ENCODE measurements around the gene PIK3CD. TPM values are rescaled to one million over a fixed set of nuclear protein-coding genes. Genes with fewer than 3 reads are reported as not detected.
"Not testable (repeated sequence)": the region's sequence is repeated elsewhere in the genome, so short reads cannot be mapped to it uniquely, and the experiment has no call there.

The PIK3CD gene
- total RNA-seq, 1 donor from 2014 or later: 7.7 TPM

DNA sequence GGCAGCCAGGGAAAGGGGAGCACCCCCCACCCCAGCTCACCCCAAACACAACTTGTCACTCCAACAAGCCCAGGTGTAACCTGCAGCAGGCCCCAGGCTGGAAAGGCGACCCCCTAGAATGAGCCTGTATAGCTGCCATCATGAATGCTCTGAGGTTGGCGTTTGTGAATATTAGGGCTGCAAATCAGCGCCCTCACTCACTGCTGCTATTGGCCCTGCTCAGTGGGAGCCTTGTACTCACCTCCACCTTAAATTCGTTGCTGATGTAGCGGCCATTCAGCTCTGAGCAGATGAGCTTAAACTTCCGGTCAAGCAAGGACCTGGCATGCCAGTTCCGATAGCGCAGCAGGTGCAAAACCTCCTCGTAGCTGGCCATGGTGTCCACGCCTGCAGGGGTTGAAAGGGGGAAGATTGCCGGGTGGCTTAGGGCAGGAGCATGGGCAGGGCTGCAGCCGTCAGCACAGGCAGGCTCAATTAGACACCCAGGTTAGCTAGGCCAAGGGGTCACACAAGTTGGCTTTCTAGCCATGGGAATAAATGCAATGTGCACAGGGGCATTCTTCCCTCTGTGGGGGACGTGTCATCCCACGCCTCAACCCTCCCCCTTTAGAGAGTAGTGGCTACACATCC, 81.7 kb downstream of the PIK3CD start:
- DNase-seq (ENCODE audit: low spot score): no peak

DNA sequence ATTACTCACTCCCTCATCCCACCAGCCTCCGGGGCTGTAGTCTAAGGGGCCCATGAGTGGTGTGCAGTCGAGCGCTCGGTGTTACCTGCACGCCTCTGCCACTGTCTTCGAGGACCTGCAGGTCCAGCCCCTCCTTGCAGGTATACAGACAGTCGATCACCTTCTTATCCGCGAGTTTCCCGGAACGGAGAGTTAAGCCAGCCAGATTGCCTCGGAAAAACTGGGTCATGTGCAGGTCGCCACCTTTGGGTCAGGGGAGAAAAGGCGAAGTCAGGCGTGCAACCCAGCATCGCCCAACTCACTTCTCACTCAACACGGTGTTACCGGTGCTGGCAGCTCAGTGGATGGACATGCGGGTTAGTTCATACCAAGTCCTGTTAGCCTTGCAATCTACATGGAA, 84.3 kb downstream of the PIK3CD start:
- DNase-seq (ENCODE audit: low spot score): no peak

DNA sequence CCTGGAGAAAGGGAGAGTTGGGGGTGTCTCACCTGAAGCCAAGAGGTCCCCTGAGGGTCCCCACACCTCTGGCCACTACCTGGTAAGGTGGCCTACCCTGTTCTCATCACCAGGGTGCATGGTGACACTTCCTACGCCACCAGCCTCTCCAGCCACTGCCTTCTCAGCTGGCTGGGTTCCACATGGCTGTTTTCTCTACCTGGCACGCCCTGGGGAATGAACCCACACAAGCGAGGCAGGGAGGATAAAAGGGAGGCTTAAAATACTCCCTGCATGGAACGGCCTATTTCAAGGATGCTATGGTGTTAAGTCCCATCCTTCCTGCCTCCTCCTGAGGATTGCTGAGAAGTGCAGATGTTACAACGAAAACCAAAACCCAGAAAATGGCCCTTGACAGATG, 84.7 kb downstream of the PIK3CD start:
- DNase-seq (ENCODE audit: low spot score): no peak

DNA sequence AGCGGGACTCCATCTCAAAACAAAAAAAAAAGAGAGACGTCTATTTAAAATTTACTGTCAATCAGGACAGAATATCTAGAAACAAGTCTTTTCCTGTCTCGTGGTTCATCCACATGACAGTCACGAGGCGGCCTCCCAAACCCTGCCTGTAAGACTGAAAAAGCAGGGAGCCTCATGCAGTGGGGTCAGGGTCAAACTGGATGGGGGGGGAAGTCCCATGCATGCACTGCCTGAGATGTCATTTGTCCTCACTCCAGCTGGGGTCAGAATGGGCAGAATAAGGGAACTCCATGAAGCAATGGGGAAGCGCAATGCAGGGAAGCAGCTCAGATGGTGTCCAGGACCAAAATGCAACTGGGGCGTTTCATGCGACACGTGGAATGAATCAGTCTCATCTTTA, 85.5 kb downstream of the PIK3CD start:
- DNase-seq (ENCODE audit: low spot score): no peak

DNA sequence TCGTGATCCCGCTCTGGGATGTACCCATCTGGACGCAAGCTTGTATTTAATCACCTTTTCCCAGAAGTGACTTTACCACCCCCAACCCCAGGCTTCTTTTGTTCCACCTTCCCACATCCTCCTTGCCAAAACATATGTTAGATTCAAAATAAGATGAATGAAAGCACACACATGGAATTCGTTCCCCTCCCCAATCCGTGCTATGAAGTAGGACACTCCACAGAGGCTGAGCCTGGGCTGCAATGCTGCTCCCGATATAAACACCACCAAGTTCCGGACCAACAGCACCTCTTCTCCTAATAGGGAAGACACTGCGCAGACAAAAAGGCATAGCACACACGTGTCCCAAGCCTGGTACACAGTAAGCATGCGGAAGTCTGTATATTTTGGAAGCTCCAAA, 86.1 kb downstream of the PIK3CD start:
- DNase-seq (ENCODE audit: low spot score): no peak

DNA sequence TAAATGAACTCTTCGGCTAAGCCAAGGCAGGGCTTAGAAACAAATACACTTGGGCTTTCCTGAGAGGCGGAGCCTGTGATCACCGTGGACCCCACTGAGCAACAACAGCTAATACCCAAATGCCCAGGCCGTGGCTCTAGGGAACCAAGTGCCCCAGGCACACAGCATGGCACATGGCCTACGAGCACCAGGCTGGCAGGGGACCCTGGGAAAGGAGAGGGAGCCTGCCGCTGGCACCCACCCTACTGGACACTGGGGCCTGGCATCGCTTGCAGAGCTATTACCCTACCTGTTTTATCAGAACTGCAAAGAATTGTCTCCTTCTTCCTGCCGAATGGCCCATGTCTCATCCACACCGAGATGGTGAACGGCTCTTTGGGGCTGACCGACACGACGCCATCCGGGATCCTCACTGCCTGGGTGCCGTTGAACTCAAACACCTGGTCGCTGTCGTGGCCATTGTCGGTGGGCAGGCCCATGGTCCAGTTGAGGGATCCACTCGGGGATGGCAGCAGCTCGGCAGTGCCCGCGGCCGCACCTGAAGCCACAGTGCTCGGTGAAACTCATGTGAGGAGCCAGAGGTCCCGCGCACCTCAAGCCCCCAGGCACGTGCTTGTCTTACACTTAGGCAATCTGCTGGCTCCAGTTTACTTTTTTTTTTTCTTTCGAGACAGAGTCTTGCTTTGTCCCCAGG, 92.7 kb downstream of the PIK3CD start:
- no peak for DNase-seq (ENCODE audit: low spot score)

DNA sequence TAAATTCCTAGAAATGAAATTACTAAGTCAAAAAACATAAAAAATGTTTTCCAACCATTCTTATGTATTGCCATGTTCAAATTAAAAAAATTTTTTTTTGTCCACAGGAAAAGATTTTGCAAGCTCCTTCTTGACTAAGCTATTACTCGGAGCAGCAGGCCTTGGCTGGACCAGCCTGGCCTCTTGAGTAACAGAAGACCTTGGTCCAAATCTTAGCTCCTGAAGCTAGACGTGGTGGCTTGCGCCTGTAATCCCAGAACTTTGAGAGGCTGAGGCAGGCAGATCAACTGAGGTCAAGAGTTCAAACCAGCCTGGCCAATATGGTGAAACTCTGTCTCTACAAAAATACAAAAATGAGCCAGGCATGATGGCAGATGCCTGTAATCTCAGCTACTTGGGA, 94.7 kb downstream of the PIK3CD start:
- no peak for DNase-seq (ENCODE audit: low spot score)

DNA sequence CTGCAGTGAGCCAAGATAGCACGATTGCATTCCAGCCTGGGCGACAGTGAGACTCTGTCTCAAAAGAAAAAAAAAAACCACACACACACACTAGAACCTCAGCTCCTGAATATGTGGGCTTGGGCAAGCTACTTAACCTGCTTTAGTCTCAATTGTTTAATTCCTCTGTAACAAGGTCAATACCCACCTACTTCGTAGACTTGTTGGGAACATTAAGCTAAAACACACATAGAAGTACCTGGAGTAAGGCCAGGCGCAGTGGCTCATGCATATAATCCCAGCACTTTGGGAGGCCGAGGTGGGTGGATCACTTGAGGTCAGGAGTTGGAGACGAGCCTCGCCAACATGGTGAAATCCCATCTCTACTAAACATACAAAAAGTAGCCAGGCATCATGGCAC, 95.1 kb downstream of the PIK3CD start:
- DNase-seq (ENCODE audit: low spot score): no peak

DNA sequence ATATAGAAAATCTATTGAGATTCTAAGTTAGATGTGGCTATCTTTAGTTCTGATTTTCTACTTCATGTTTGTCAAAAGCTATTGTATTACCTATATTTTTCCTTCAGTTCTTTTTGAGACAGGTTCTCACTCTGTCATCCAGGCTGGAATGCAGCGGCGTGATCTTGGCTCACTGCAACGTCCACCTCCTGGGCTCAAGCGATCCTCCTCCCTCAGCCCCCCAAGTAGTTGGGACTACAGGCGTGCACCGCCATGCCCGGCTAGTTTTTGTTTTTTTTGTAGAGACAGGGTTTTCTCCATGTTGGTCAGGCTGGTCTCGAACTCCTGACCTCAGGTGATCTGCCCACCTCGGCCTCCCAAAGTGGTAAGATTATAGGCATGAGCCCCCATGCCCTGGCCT, 96.9 kb downstream of the PIK3CD start:
- not testable (repeated sequence) for DNase-seq (ENCODE audit: low spot score)

DNA sequence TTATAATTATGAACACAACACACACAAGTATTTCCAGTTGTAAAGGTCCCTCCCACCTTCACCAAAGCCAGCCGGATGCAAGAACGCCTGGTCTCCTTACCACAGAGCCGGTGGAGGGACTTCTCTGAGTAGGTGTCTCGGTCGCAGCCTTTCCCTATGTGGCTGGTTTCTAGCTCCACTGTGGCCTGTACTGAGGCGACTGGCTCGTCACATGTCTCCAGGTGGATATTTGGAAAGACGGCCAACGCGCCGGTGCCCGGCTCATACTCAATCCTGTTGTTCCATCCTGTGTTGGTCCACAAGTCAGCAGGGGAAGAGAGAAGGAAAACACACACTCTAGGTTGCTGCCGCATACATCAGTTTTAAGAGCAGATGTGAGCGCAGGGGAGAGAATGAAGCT, 97.8 kb downstream of the PIK3CD start:
- no peak for DNase-seq (ENCODE audit: low spot score)

DNA sequence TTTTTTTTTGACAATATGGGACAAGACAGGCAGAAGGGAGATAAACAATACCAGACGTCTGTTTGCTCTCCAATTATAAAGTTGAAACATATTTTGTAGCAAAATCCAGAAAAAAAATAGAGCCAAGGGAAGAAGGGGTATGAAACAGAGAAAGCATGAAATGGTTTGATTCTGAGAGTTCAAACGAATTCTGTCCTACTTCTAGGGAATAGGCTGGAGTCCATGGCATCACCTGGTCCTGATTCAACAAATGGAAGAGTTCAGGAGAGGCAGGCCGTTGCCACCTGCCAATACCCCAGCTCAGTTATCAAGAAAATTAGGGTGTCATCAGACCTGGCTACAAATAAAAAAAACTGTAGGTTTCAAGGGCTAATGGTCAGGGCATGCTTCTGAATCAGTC, 100.4 kb downstream of the PIK3CD start:
- DNase-seq (ENCODE audit: low spot score): no peak

DNA sequence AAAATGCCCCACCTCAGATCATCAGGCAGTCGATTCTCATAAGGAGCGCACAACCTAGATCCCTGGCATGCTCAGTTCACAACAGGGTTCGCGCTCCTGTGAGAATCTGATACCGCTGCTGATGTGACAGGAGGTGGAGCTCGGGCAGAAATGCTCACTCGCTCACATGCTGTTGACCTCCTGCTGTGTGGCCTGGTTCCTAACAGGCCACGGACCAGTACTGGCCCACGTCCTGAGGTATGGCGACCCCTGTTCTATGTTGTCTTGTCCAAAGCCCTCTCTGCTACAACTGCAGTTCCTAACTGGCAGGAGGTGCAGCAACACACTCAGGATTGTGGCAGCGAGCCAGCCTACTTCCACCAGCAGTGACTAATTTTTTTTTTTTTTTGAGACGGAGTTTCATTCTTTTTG, 101.6 kb downstream of the PIK3CD start:
- DNase-seq (ENCODE audit: low spot score): no peak

DNA sequence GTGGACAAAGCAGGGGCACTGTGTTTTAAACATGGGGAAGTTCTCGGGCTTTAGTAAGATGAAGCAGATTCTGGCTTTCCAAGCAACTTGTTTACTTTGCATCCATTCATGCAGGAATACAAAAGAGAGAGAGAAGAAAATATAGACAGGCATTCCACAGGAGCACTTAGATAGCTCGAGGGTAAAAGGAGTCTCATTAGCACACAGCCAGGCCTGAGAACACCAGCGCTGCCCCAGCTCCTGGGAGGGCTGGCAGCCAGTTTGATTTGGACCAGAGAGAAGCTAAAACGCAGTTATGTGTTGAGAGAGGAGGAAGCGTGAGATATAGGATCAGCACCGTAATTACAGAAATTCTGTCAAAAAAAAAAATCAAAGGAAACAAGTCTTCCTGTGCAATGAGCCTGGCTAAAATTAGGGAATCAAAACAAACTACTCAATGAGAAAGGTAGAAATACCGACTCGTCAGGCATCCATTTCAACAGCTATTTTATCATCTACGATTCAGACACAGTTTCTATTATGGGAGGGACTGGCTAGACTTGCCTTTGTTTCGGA, 104.0 kb downstream of the PIK3CD start:
- no peak for DNase-seq (ENCODE audit: low spot score)

DNA sequence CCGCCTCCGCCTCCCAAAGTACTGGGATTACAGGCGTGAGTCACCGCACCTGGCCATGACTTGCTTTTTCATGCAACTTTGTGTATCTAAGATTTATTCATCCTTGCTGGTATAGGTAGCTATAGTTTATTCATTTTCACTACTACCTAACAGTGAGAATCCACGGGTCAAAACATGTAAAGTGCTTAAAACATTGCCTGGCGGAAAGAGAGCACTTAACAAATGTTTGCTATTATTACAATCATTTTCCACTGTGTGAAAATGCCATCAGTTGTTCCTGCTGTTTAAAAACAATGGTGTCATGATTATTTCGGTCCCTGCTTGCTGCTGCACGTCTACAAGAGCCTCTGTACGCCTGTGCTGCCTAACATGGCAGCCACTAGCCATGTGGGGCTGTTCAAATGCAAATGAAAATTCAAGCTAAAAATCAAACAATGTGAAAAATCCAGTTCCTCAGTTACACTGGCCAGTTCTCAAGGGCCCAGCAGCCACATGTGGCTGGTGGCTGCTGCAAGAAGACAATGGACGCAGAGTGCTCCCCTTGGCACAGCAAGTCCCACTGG, 107.1 kb downstream of the PIK3CD start:
- DNase-seq (ENCODE audit: low spot score): no peak

DNA sequence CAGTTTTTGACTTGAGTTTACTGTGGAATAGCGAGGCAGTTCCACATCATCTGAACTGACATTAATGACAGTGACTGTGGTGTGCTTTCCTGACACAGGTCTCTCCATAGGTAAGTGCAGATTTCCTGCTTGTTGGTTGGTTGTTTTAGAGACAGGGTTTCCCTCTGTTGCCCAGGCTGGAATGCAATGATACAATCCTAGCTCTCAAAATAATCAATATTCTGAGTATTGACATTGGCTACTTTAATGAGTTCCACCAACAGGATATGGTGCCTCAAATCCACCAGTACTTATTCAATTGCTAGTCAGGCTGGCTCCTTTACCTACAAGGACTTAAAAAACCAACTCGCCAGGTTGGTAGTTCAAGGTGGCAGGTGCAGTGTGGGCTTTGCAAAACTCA, 108.4 kb downstream of the PIK3CD start:
- no peak for DNase-seq (ENCODE audit: low spot score)

DNA sequence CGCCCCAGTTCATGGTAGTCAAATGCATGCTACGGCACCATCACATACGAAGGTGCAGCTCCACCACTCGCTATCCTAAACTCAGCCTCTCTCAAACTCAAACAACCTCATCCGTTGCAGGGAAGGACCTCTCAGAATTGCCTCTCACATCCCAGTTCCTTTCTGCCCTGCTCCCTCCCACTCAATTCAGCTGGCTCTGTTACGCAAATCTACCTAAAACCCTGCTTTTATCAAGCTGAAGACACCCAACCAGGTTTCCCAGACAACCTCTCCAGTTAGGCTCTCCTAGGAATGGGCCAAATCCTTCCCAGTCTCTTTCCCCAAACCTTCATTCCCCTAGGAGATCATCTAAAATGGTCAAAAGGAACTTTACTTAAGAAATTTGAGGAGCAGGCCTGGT, 109.3 kb downstream of the PIK3CD start:
- no peak for DNase-seq (ENCODE audit: low spot score)

DNA sequence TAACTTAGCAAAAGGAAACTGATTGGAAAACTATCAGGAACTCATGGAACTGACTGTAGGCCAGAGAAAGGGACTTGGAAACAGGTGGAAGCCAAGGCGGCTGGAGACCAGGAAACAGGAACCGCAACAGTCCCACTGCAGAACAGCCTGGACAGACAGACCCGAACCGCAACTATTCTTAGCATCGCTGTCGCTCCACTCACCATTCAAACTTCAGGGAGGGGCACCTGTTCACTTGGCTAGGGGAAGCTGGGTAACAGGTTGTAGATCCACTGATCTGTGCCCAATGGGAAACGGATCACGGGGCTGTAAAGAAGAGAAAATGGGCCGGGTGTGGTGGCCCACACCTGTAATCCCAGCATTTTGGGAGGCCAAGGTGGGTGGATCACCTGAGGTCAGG, 110.3 kb downstream of the PIK3CD start:
- DNase-seq (ENCODE audit: low spot score): no peak

DNA sequence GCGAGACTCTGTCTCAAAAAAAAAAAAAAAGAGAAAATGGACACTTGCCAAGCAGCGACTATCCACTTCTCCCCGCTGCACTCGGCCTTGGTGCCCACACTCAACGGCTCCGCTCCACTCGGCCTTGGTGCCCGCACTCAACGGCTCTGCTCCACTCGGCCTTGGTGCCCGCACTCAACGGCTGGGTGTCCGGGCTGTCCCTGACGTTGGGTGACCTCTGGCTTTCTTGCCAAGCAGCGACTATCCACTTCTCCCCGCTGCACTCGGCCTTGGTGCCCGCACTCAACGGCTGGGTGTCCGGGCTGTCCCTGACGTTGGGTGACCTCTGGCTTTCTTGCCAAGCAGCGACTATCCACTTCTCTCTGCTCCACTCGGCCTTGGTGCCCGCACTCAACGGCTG, 110.9 kb downstream of the PIK3CD start:
- DNase-seq (ENCODE audit: low spot score): not testable (repeated sequence)

DNA sequence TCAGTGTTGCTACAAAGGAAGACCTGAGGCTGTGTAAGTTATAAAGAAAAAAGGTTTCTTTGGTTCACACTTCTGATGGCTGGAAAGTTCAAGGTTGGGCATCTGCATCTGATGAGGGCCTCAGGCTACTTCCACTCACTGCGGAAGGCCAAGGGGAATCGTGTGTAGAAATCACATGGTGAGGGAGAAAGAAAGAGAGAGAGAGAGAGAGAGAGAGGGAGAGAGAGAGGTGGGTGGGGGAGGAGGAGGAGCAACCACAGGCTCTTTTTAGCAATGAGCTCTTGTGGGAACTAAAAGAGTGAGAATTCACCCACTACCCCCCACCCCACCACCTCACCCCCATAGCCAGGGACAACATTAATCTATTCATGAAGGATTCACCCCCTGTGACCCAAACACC, 112.4 kb downstream of the PIK3CD start:
- DNase-seq (ENCODE audit: low spot score): no peak

DNA sequence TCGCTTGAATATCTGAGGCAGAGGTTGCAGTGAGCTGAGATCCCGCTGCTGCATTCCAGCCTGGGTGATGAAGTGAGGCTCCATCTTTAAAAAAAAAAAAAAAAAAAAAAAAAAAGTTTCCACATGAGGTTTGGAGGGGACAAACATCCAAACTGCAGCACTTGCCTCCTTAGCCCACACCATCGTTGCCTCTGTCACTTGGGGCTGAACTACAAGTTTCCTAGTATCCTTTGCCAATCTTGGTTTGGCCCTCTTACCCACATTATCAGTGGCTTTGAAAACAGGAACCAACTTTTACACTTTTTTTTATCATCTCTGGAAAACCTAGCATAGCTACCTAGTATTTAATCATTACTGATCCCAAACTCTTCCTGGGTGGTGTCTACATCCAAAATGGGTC, 113.0 kb downstream of the PIK3CD start:
- no peak for DNase-seq (ENCODE audit: low spot score)

DNA sequence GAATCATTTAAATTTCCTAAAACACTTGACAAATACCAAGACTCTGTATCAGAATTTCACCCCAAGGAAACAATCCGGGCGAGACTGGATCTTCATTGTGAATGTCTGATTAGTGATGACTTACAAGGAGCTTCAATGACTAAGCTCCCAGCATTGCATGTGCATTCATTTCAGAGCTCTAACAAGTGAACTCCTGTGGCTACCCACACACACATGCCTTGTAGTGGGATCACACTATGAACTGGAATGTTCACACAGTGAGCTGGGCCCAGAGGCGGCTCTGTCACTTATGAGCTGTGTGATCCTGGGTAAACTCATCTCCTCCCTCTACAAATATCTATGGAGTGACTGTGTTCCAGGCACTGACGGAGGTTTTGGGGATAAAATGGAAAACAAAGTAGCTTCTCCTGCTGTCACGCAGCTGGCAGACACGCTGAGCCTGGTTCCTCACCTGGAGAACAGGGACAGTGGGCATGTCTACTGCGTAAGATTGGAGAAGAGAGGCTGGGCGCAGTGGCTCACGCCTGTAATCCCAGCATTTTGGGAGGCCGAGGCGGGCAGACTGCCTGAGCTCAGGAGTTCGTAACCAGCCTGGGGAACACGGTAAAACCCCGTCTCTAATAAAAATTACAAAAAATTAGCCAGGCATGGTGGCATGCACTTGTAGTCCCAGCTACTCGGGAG, 115.4 kb downstream of the PIK3CD start:
- DNase-seq (ENCODE audit: low spot score): no peak

DNA sequence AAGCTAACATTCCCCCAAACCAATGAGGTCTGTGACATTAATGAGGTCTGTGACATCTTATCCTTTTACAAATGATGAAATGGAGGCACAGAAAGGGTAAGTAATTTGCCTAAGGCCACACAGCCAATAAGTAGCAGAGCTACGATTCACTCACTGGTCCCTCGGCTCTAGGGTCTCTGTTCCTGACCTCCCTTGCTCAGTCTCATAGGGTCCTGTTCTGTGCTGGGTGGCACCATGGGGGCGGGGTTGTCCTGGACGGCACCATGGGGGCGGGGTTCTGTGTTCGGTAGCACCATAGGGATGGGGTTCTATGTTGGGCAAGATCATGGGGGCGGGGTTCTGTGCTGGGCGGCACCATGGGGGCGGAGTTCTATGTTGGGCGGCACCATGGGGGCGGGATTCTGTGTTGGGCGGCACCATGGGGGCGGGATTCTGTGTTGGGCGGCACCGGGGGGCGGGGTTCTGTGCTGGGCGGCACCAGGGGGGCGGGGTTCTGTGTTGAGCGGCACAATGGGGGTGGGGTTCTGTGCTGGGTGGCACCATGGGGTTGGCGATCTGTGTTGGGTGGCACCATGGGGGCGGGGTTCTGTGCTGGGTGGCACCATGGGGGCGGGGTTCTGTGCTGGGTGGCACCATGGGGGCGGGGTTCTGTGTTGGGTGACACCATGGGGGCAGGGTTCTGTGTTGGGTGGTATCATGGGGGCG, 116.6 kb downstream of the PIK3CD start:
- no peak for DNase-seq (ENCODE audit: low spot score)

Measured in ureter (tissue), 1 donor.